Skeletal muscle satellite cell (primary cell): ENCODE data around the gene PLCD3.
A peak's percentile ranks its signal among the peaks of the same experiment; 100 is the strongest.

ENCODE experiments used
- H3K27me3 ChIP-seq: 2 replicates; pipeline ENCODE4 v1.7.0; 2013; ENCODE audit warnings: low read length; ENCODE audit not compliant: control insufficient read depth, insufficient read depth
- H3K36me3 ChIP-seq: 2 replicates; pipeline ENCODE4 v1.7.0; 2013; ENCODE audit warnings: mild to moderate bottlenecking, control low read depth, low read length; ENCODE audit not compliant: insufficient read depth
- H3K4me1 ChIP-seq: 2 replicates; pipeline ENCODE4 v1.7.0; 2013; ENCODE audit warnings: low read length; ENCODE audit not compliant: control insufficient read depth, insufficient read depth
- H3K4me2 ChIP-seq: 2 replicates; pipeline ENCODE4 v1.7.0; 2013; ENCODE audit warnings: mild to moderate bottlenecking, low read length
- H3K4me3 ChIP-seq: 2 replicates; pipeline ENCODE4 v1.7.0; 2013; ENCODE audit warnings: low read length
- H3K9ac ChIP-seq: 2 replicates; pipeline ENCODE4 v1.7.0; 2013; ENCODE audit warnings: mild to moderate bottlenecking, low read depth, low read length, moderate library complexity
- H3K9me3 ChIP-seq: replicated peaks from 2 replicates; pipeline ENCODE4 v1.7.0; 2013; ENCODE audit warnings: mild to moderate bottlenecking, control low read depth, low read length

The PLCD3 gene

DNA sequence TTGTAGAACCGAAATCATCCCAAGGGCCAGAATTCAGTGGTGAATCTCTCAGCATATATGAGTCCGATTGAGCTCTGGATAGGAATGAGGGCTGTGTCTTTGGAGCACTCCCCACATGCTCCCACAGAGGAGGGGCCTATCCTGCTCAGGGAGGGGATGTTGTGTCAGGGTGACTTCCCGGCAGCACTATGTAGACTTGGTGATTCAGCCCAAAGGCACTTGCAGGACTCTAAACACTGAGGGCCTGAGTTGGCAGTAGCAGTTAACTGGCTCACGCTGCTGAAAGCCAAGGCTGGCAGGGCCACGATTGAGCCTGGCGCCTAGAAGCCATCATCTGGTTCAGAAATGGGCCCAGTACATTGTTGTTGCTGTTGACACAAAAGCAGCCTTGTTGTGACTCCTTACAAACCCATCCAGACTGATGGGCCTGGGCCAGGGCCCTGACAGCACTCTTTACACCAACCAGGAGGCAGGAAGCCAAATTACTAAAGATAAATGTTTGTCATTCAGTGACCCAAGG lies 39.3 kb downstream of the PLCD3 start:
- peaks cover 66% of the 10 kb centered on the region for H3K36me3 ChIP-seq
- no peaks in the 10 kb centered on the region for H3K27me3 ChIP-seq
- H3K9me3 ChIP-seq = no peaks in the 10 kb centered on the region
- peaks cover 43% of the 10 kb centered on the region for H3K4me1 ChIP-seq
- peak overlapping the region; percentile 54 for H3K4me2 ChIP-seq
- H3K4me3 ChIP-seq = peak overlapping the region; percentile 5
- H3K9ac ChIP-seq = peak overlapping the region; percentile 79

GRCh38 chr17:45091778-45092425 lies 40.4 kb downstream of the PLCD3 start:
- H3K4me1 ChIP-seq = peaks cover 54% of the 10 kb centered on the region
- no peak overlapping the region for H3K4me3 ChIP-seq
- H3K4me2 ChIP-seq = no peak overlapping the region
- H3K9ac ChIP-seq = no peak overlapping the region
- H3K9me3 ChIP-seq = no peaks in the 10 kb centered on the region
- peaks cover 63% of the 10 kb centered on the region for H3K36me3 ChIP-seq
- no peaks in the 10 kb centered on the region for H3K27me3 ChIP-seq

DNA sequence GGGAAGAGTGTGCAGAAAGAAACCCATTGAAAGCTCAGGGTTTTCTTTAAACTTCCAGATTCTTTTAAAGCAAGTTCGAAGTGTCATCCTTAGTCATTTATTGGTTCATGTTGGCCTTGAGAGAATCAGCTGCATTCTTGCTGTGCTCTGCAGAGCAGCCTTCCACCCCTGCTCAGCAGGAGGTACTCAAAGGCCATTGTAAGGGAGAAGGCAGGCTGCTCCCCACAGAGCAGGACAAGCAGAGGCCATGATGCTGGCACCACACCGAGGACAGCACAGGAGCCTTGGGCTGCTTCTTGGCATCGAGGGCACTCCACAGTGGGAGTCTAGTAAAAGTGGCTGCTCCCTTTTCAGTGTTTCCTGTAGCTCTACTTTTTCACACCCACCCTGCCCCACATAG lies 41.6 kb downstream of the PLCD3 start:
- Histone ChIP-seq H3K4me2 (no peak overlapping the region), H3K27me3 (no peaks in the 10 kb centered on the region), H3K9me3 (no peaks in the 10 kb centered on the region), H3K4me1 (peaks cover 55% of the 10 kb centered on the region), H3K9ac (no peak overlapping the region), H3K36me3 (peaks cover 58% of the 10 kb centered on the region), H3K4me3 (no peak overlapping the region)

GRCh38 chr17:45088741-45089140 lies 43.6 kb downstream of the PLCD3 start:
- Histone ChIP-seq H3K4me2 (no peak overlapping the region), H3K4me1 (peaks cover 51% of the 10 kb centered on the region), H3K36me3 (peaks cover 60% of the 10 kb centered on the region), H3K27me3 (no peaks in the 10 kb centered on the region), H3K9me3 (no peaks in the 10 kb centered on the region), H3K9ac (no peak overlapping the region), H3K4me3 (no peak overlapping the region)

DNA sequence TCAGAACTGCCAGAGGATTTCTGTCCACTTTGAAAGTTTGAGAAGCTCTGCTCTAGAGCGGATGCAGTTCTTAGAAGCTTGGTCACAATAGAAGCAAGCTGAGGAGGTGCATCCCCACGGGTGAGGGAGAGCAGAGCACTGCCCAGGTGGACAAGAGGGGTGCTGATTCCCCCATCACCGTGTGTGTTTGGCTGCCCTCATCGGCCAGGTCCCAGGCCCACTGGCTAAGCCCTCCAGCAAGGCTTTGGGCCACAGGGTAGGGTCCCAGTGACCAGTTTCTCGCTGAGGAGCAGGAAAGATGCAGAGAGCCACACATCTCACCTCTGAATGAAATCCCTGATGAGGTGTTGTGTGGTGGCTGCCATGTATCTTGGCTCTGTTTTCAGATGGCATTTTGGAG lies 44.3 kb downstream of the PLCD3 start:
- peak overlapping the region; percentile 38 for H3K9ac ChIP-seq
- peaks cover 62% of the 10 kb centered on the region for H3K36me3 ChIP-seq
- no peaks in the 10 kb centered on the region for H3K27me3 ChIP-seq

DNA sequence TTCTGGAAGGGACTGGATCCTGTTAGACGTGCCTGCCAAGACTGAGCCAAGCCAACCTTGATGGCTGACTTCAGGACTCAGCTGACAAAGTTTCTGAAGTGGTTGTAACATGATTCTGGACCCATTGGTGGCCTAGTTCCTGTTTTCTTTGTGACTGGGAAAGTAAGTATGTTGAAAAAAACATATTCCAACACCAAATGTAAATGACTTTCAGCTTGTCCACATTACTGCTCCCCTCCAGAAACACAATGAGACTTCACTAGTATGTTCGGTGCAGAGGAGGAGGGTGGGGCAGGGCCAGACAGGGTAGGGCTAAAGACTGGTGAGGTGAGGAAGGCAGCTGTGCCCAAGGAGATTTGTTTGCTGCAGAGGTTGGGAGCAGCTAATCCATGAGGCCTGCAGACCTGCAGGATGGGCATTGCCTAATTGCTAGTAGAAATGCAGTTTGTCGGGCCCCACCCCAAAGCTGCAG lies 44.8 kb downstream of the PLCD3 start:
- Histone ChIP-seq H3K9ac (peak overlapping the region; percentile 38), H3K27me3 (no peaks in the 10 kb centered on the region), H3K9me3 (no peaks in the 10 kb centered on the region), H3K4me3 (peak overlapping the region; percentile 22), H3K4me2 (peak overlapping the region; percentile 50), H3K4me1 (peaks cover 41% of the 10 kb centered on the region), H3K36me3 (peaks cover 63% of the 10 kb centered on the region)

More for the DNA sequence above, 44.3 kb downstream of the PLCD3 start:
- H3K9me3 ChIP-seq = no peaks in the 10 kb centered on the region
- H3K4me2 ChIP-seq = peak overlapping the region; percentile 50
- peaks cover 43% of the 10 kb centered on the region for H3K4me1 ChIP-seq
- peak overlapping the region; percentile 22 for H3K4me3 ChIP-seq

DNA sequence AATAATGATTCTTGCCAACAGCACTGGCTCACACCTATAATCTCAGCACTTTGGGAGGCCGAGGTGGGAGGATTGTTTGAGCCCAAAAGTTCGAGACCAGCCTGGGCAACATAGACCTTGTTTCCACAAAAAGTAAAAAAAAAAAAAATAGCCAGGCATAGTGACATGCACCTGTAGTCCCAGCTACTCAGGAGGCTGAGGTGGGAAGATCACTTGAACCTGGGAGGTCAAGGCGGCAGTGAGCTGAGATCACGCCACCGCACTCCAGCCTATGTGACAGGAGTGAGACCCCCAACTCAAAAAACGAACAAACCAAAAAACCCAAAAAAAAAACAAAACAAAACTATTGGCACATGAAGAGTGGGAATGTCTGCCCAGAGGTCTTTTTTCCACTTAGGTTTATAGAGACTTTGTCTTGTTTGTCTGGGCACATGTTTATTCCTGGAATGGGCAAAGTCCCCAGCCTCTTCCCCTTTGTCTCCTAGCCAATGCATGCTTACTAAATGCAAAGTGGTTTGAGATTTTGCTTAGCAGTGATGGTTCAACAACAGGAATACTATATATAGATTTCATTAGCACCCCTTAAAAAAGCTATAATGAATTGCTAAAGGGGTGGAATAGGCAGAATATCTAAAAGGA lies 45.3 kb downstream of the PLCD3 start:
- Histone ChIP-seq H3K4me1 (peaks cover 35% of the 10 kb centered on the region), H3K27me3 (no peaks in the 10 kb centered on the region), H3K36me3 (peaks cover 66% of the 10 kb centered on the region), H3K9me3 (no peaks in the 10 kb centered on the region), H3K4me2 (no peak overlapping the region), H3K4me3 (no peak overlapping the region), H3K9ac (no peak overlapping the region)

DNA sequence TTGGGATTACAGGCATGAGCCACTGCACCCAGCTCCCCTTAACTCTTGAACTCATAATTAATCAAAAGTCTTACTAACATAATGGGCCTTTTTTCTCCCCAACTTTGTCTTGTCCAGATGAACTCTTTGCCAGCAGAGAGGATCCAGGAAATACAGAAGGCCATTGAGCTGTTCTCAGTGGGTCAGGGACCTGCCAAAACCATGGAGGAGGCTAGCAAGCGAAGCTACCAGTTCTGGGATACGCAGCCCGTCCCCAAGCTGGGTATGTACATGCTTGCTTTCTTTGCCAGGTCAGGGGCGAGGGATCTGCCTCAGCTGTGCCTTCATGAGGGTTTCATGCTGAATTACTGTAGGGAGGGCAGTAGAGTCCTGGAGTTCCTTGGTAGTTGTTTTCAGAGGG lies 45.9 kb downstream of the PLCD3 start:
- no peaks in the 10 kb centered on the region for H3K27me3 ChIP-seq
- H3K9ac ChIP-seq = no peak overlapping the region
- no peak overlapping the region for H3K4me2 ChIP-seq
- no peak overlapping the region for H3K4me3 ChIP-seq
- no peaks in the 10 kb centered on the region for H3K9me3 ChIP-seq
- H3K4me1 ChIP-seq = peaks cover 32% of the 10 kb centered on the region
- H3K36me3 ChIP-seq = peaks cover 66% of the 10 kb centered on the region

- no peak overlapping the region for H3K4me3 ChIP-seq
- no peak overlapping the region for H3K4me2 ChIP-seq
- peaks cover 42% of the 10 kb centered on the region for H3K36me3 ChIP-seq
- H3K27me3 ChIP-seq = no peaks in the 10 kb centered on the region
- no peaks in the 10 kb centered on the region for H3K9me3 ChIP-seq
- peaks cover 7% of the 10 kb centered on the region for H3K4me1 ChIP-seq
- H3K9ac ChIP-seq = no peak overlapping the region
These were observed 51.1 kb downstream of the PLCD3 start for GRCh38 chr17:45081047-45081703.

- Histone ChIP-seq H3K9ac (no peak overlapping the region), H3K4me3 (no peak overlapping the region), H3K4me1 (peaks cover 11% of the 10 kb centered on the region), H3K9me3 (no peaks in the 10 kb centered on the region), H3K4me2 (no peak overlapping the region), H3K27me3 (no peaks in the 10 kb centered on the region), H3K36me3 (peaks cover 40% of the 10 kb centered on the region)
These were observed 54.7 kb downstream of the PLCD3 start for GRCh38 chr17:45077643-45078042.

DNA sequence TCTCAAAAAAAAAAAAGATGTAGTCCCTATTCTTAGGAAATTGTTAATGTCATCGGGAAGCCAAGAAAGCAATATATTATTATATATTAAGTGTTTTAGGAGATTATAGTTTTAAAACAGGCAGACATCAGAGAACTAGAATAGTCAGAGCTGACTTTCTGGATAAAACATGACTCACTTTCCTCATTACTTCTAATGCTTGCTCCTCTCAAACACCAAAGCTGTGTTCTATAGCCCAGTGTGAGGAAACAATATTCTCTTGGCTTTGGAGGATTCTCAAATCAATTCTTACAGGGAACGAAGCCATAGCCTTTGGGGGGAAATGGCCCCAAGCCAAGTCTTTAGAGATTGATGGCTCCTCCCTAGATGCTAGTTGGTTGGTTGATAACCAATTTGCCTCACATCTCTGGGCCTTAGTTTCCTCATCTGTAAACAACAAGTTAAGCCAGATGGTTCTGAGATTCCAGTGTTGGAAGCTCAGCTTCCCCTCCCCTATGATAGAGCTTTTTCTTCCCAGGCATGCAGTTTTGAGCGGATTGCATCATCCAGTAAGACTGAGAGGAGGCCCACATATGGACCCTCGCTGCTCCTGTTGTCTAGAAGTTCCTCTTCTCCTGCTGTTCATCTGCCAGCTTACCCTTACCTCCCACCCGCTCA lies 58.8 kb downstream of the PLCD3 start:
- no peak overlapping the region for H3K4me3 ChIP-seq
- H3K36me3 ChIP-seq = peaks cover 29% of the 10 kb centered on the region
- H3K9ac ChIP-seq = no peak overlapping the region
- peaks cover 24% of the 10 kb centered on the region for H3K4me1 ChIP-seq
- H3K9me3 ChIP-seq = no peaks in the 10 kb centered on the region
- no peaks in the 10 kb centered on the region for H3K27me3 ChIP-seq
- no peak overlapping the region for H3K4me2 ChIP-seq
